Right lung (tissue), 5 donors: ENCODE results near the gene ZDHHC22. TPM values are rescaled to one million over a fixed set of nuclear protein-coding genes. Genes with fewer than 3 reads are reported as not detected.

ENCODE experiments used
- DNase-seq, 2 donors: peaks; one replicate each; pipeline ENCODE4 v3.0.0-alpha.2; 2013
- polyA plus RNA-seq, 5 donors: library from polyadenylated mRNA; unstranded; fragments of 120-200 nt; gene quantifications; one replicate each; pipeline versions ENCODE4 v1.2.1 to v1.2.3, GENCODE V29; 2013; ENCODE audit warnings: inconsistent platforms in 1 of 5, low replicate concordance in 1 of 5; ENCODE audit not compliant: insufficient read length in 5 of 5, insufficient read depth in 1 of 5

ZDHHC22 gene
- polyA plus RNA-seq, 5 donors: 0.05 to 0.08 (median 0.06) TPM; not detected in 2

GRCh38 chr14:77083082-77083481 is 58.5 kb downstream of the ZDHHC22 start:
- no peak for DNase-seq

GRCh38 chr14:77082356-77082755 is 59.2 kb downstream of the ZDHHC22 start:
- no peak for DNase-seq

Other genes starting within 250 kb of the ZDHHC22 start
- gene IRF2BPL, start 113.1 kb downstream of the ZDHHC22 start, polyA plus RNA-seq: 10 to 100 TPM; 24.7 to 49.4 (median 31.3) TPM
- gene CIPC, start 43.5 kb downstream of the ZDHHC22 start, polyA plus RNA-seq: 10 to 100 TPM; 19.0 to 26.0 (median 24.6) TPM
- 1 to 10 TPM in 1 of 5 donors, under 1 TPM in 4; 0.29 to 1.2 (median 0.52) TPM for gene TMEM63C, start 40.0 kb upstream of the ZDHHC22 start, polyA plus RNA-seq
- gene NGB, start 129.4 kb upstream of the ZDHHC22 start, polyA plus RNA-seq: not detected
- gene POMT2, start 179.1 kb upstream of the ZDHHC22 start, polyA plus RNA-seq: 10 to 100 TPM; 24.0 to 32.2 (median 31.0) TPM
- 10 to 100 TPM; 18.4 to 25.0 (median 20.4) TPM for gene GSTZ1, start 179.2 kb upstream of the ZDHHC22 start, polyA plus RNA-seq
- gene TMED8, start 235.3 kb upstream of the ZDHHC22 start, polyA plus RNA-seq: 10 to 100 TPM; 13.4 to 19.9 (median 16.3) TPM
- 1 to 10 TPM; 3.0 to 5.7 (median 3.5) TPM for gene SAMD15, start 235.6 kb upstream of the ZDHHC22 start, polyA plus RNA-seq